Ovary (tissue), 9 donors: ENCODE measurements around the gene KLHL42. TPM values are rescaled to one million over a fixed set of nuclear protein-coding genes. Genes with fewer than 3 reads are reported as not detected.
"Not testable (repeated sequence)": the region's sequence is repeated elsewhere in the genome, so short reads cannot be mapped to it uniquely, and the experiment has no call there.

Experiments
- DNase-seq, 5 donors: peaks; one replicate each; pipeline ENCODE4 v3.0.0-alpha.2; 2019 to 2020
- H3K27ac ChIP-seq, 2 donors: fragments of 200-600 bp; one replicate each; pipeline versions ENCODE4 v1.5.1 to v1.8.0; 2019 to 2022
- H3K27me3 ChIP-seq: fragments of 200-600 bp; one replicate; pipeline ENCODE4 v1.8.0; 2022
- H3K36me3 ChIP-seq: fragments of 200-600 bp; sonication (generic); one replicate; pipeline ENCODE4 v1.5.1; 2019
- H3K4me1 ChIP-seq: one replicate; pipeline ENCODE4 v1.8.1; 2013; ENCODE audit warnings: mild to moderate bottlenecking, moderate library complexity; ENCODE audit not compliant: insufficient read depth
- H3K4me3 ChIP-seq: fragments of 200-600 bp; sonication (generic); one replicate; pipeline ENCODE4 v1.5.1; 2017
- H3K9me3 ChIP-seq, 2 donors: fragments of 200-600 bp in 1 of 2; sonication (generic) in 1 of 2; one replicate each; pipeline versions ENCODE4 v1.5.1 to v1.8.1; 2013 to 2019; ENCODE audit warnings: mild to moderate bottlenecking in 1 of 2, moderate library complexity in 1 of 2
- CTCF ChIP-seq, 3 donors: fragments of 450-650 bp in 2 of 3; fragments of 200-600 bp in 1 of 3; IDR thresholded peaks; one replicate each; pipeline versions ENCODE4 v1.5.1 to v1.8.0; 2016 to 2022; ENCODE audit warnings: antibody characterized with exemption in 3 of 3, mild to moderate bottlenecking in 1 of 3
- EP300 ChIP-seq: sonication (generic); formaldehyde crosslinking; IDR thresholded peaks from one replicate; pipeline ENCODE4 v1.6.1; 2017; ENCODE audit warnings: antibody characterized with exemption
- POLR2A ChIP-seq: fragments of 450-650 bp; IDR thresholded peaks from one replicate; pipeline ENCODE4 v1.6.1; 2017; ENCODE audit warnings: antibody characterized with exemption, mild to moderate bottlenecking, moderate library complexity
- WGBS, 3 donors: extraction: QIAGEN DNeasy Blood & Tissue Kit in 1 of 3; methylation state at CpG; one replicate each; pipeline versions ENCODE4 v1.1.5 to v1.1.7; 2013 to 2017; 5-methylcytosine and 5-hydroxymethylcytosine counted together
- intact Hi-C, 4 donors: fragments of 100-400 bp; cut with DNase I; formaldehyde crosslinking; loops; one replicate each; pipeline versions ENCODE4 v1.11.0 to v1.15.1; 2022 to 2023
- polyA plus RNA-seq, 2 donors: library from polyadenylated mRNA; stranded (reverse); fragments of 200-250 nt in 1 of 2; fragments of 350-450 nt in 1 of 2; fragmentation: Illumina TruSeq in 1 of 2; extraction: RNeasy Lipid Tissue Mini Kit (QIAGEN cat#74804) in 1 of 2; gene quantifications; one replicate each; pipeline ENCODE4 v1.2.3, GENCODE V29; 2013 to 2014
- total RNA-seq, 7 donors: library from RNA; depleted of rRNA in 2 of 7; stranded (reverse); fragments of >200 nt in 2 of 7; fragmentation: NEBNext Ultra II Directional in 3 of 7; extraction: Animal tissue kit (Norgen Biotek cat#: 25700) in 3 of 7; gene quantifications; one replicate each; pipeline versions ENCODE4 v1.1.0 to v1.2.4, GENCODE V29; 2016 to 2023
- donor health status: DM: no; HTN: no; CAD: no; lungs with moderate emphysema.
- donor health status: DM: no; HTN: no; CAD: no.
- donor health status: Bipolar disorder and iron deficiency.
- donor health status: DM: yes; HTN: yes; CAD: no.
- donor health status: DM: no; HTN: no; CAD: no.
- donor health status: DM: yes; HTN: yes; CAD: no.

Gene KLHL42
- total and polyA plus RNA-seq, 9 donors = 7.0 to 28.4 (median 18.8) TPM

- Histone ChIP-seq H3K27ac (no peak overlapping the region), H3K36me3 (no peaks in the 10 kb centered on the region), H3K27me3 (no peaks in the 10 kb centered on the region), H3K9me3 (no peaks in the 10 kb centered on the region), H3K4me1 (no peaks in the 10 kb centered on the region), H3K4me3 (no peak overlapping the region)
- DNase-seq = no peak
- intact Hi-C loops = no loop called here
- WGBS, 3 donors = 42 to 53% (median 48%) methylated on average over 8 of the region's 8 CpGs
- no peak for TF ChIP-seq EP300
- TF ChIP-seq CTCF (IDR thresholded peaks at IDR 0.05) = no peak
- TF ChIP-seq POLR2A = no peak
These were observed 63.7 kb downstream of the KLHL42 start for GRCh38 chr12:27843714-27844245.

GRCh38 chr12:27844366-27845090 is 64.5 kb downstream of the KLHL42 start:
- H3K4me1 ChIP-seq = no peaks in the 10 kb centered on the region
- no peaks in the 10 kb centered on the region for H3K27me3 ChIP-seq
- no peak for TF ChIP-seq EP300
- no peak for TF ChIP-seq CTCF (IDR thresholded peaks at IDR 0.05)
- no peak for TF ChIP-seq POLR2A
- WGBS, 3 donors = 58 to 76% (median 60%) methylated on average over 15 of the region's 15 CpGs
- H3K36me3 ChIP-seq = no peaks in the 10 kb centered on the region
- intact Hi-C loops = no loop called here
- H3K4me3 ChIP-seq = no peak overlapping the region
- no peaks in the 10 kb centered on the region for H3K9me3 ChIP-seq
- no peak overlapping the region for H3K27ac ChIP-seq
- DNase-seq = no peak

- intact Hi-C loops = no loop called here
- no peak for TF ChIP-seq POLR2A
- no peak for TF ChIP-seq EP300
- TF ChIP-seq CTCF (IDR thresholded peaks at IDR 0.05) = no peak
- Histone ChIP-seq H3K27me3 (no peaks in the 10 kb centered on the region), H3K4me3 (no peak overlapping the region), H3K9me3 (no peaks in the 10 kb centered on the region), H3K27ac (no peak overlapping the region), H3K4me1 (no peaks in the 10 kb centered on the region), H3K36me3 (no peaks in the 10 kb centered on the region)
- no peak for DNase-seq
- WGBS, 3 donors = 94 to 96% (median 94%) methylated on average over 2 of the region's 2 CpGs
These were observed 65.2 kb downstream of the KLHL42 start for GRCh38 chr12:27845187-27845586.

- H3K4me1 ChIP-seq, DNase-seq, H3K36me3 ChIP-seq, H3K27me3 ChIP-seq, H3K4me3 ChIP-seq, H3K9me3 ChIP-seq, H3K27ac ChIP-seq, intact Hi-C loops: not testable (repeated sequence)
- 79 to 97% (median 83%) methylated on average over 3 of the region's 3 CpGs for WGBS, 3 donors
These were observed 65.7 kb downstream of the KLHL42 start for GRCh38 chr12:27845706-27846105.

GRCh38 chr12:27847293-27847692 is 67.3 kb downstream of the KLHL42 start:
- H3K36me3 ChIP-seq, DNase-seq, H3K27ac ChIP-seq, intact Hi-C loops, H3K4me3 ChIP-seq, H3K4me1 ChIP-seq, H3K9me3 ChIP-seq, H3K27me3 ChIP-seq: not testable (repeated sequence)
- 95 to 100% (median 97%) methylated on average over 2 of the region's 2 CpGs for WGBS, 3 donors
